CD4-positive, alpha-beta T cell (primary cell): Measurements from ENCODE around the gene PIEZO1. TPM values are rescaled to one million over a fixed set of nuclear protein-coding genes. Genes with fewer than 3 reads are reported as not detected.

Experiments
- ATAC-seq: fragments of 200-7000 bp; cut with Tn5 transposase; one replicate; pipeline ENCODE4 v1.10.0; 2022; ENCODE audit warnings: mild to moderate bottlenecking; ENCODE audit not compliant: poor library complexity
- CTCF ChIA-PET: fragments of 350-600 bp; sonication (Branson Sonifier 250); formaldehyde crosslinking; loops from one replicate; lab custom pipeline; 2021; ENCODE audit warnings: antibody characterized with exemption, inconsistent platforms; lab: Charles Lee
- POLR2A ChIA-PET: fragments of 350-600 bp; sonication (Branson Sonifier 250); formaldehyde crosslinking; loops from one replicate; lab custom pipeline; 2021; ENCODE audit warnings: antibody characterized with exemption, inconsistent platforms; lab: Charles Lee
- DNase-seq, 14 experiments: peaks; one replicate each; pipeline ENCODE4 v3.0.0-alpha.2; 2013 to 2020; ENCODE audit warnings: mixed read lengths in 2 of 14
- H3K27ac ChIP-seq, 2 donors: one replicate each; pipeline versions ENCODE4 v1.5.1 to v1.7.0; 2013; ENCODE audit warnings: low read length in 2 of 2, low read depth in 1 of 2, mild to moderate bottlenecking in 1 of 2
- H3K27me3 ChIP-seq, 2 experiments: 1 replicate in 1 of 2; 2 replicates in 1 of 2; pipeline versions ENCODE4 v1.6.1 to v1.7.0; 2013; ENCODE audit warnings: low read length in 2 of 2, control low read depth in 1 of 2, mild to moderate bottlenecking in 1 of 2, moderate library complexity in 1 of 2; ENCODE audit not compliant: insufficient read depth in 2 of 2, control insufficient read depth in 1 of 2
- H3K36me3 ChIP-seq: one replicate; pipeline ENCODE4 v1.6.1; 2013; ENCODE audit warnings: low read length, control low read depth; ENCODE audit not compliant: insufficient read depth
- H3K4me1 ChIP-seq: one replicate; pipeline ENCODE4 v1.6.1; 2013; ENCODE audit warnings: low read length, control low read depth; ENCODE audit not compliant: insufficient read depth
- H3K4me3 ChIP-seq: one replicate; pipeline ENCODE4 v1.5.1; 2013; ENCODE audit warnings: mild to moderate bottlenecking, low read length, moderate library complexity
- H3K9me3 ChIP-seq, 2 experiments: 1 replicate in 1 of 2; 2 replicates in 1 of 2; pipeline versions ENCODE4 v1.6.1 to v1.7.0; 2013; ENCODE audit warnings: low read length in 2 of 2, mild to moderate bottlenecking in 2 of 2, control low read depth in 1 of 2, moderate library complexity in 1 of 2; ENCODE audit not compliant: control insufficient read depth in 1 of 2, insufficient read depth in 1 of 2
- H3K27ac Mint-ChIP-seq: one replicate; pipeline ENCODE4 v1.8.0; 2020; ENCODE audit warnings: mixed read lengths
- H3K27me3 Mint-ChIP-seq: one replicate; pipeline ENCODE4 v1.8.0; 2021; ENCODE audit warnings: mixed read lengths
- H3K36me3 Mint-ChIP-seq: one replicate; pipeline ENCODE4 v1.8.0; 2021; ENCODE audit warnings: low read depth, mixed read lengths
- H3K4me1 Mint-ChIP-seq: one replicate; pipeline ENCODE4 v1.8.0; 2021; ENCODE audit warnings: low read depth, mixed read lengths
- H3K4me3 Mint-ChIP-seq: one replicate; pipeline ENCODE4 v1.8.0; 2020; ENCODE audit warnings: mild to moderate bottlenecking, mixed read lengths
- H3K9me3 Mint-ChIP-seq: one replicate; pipeline ENCODE4 v1.8.0; 2020; ENCODE audit warnings: mixed read lengths
- intact Hi-C, 2 experiments: fragments of 100-400 bp; cut with DNase I in 1 of 2; cut with micrococcal nuclease in 1 of 2; formaldehyde crosslinking; loops; one replicate each; pipeline versions ENCODE4 v1.15.1 to v1.9.0; 2023 to 2025; cut with DNase I, micrococcal nuclease
- total RNA-seq, 174 experiments: library from RNA in 2 of 174; stranded (reverse) in 2 of 174; gene quantifications; one replicate each; pipeline ENCODE4 v1.2.3 and lab custom pipeline; 2021 to 2026
- TF ChIP-seq, protein P1 (sequence below): fragments of 200-600 bp; IDR thresholded peaks from one replicate; pipeline ENCODE4 v1.8.0; 2022; ENCODE audit warnings: antibody characterized with exemption, mild to moderate bottlenecking

PIEZO1 gene
- total RNA-seq, 2 experiments from 2014 or later = 142 to 146 TPM

DNA sequence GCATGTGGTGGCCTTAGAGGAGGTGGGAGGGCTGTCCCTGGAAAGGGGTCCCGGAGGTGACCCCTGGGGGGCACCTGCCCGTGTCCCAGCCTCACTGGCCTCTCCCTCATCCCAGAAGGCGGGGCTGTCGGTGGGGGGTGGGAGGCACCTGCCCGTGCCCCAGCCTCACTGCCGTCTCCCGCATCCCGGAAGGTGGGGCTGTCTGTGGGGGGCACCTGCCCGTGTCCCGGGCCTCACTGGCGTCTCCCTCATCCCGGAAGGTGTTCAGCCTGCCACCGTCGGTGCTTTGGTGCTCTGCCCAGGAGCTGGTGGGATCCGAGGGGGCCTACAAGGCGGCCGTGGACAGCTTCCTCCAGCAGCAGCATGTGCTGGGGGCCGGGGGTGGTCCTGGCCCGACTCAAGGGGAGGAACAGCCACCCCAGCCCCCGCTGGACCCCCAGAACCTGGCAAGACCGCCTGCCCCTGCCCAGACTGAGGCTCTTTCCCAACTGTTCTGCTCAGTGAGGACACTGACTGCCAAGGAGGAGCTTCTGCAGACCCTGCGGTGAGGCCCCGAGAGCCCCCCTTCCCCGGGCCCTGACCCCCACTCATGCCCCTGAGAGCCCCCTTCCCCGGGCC is 72.5 kb downstream of the PIEZO1 start:
- TF ChIP-seq, protein P1, sequence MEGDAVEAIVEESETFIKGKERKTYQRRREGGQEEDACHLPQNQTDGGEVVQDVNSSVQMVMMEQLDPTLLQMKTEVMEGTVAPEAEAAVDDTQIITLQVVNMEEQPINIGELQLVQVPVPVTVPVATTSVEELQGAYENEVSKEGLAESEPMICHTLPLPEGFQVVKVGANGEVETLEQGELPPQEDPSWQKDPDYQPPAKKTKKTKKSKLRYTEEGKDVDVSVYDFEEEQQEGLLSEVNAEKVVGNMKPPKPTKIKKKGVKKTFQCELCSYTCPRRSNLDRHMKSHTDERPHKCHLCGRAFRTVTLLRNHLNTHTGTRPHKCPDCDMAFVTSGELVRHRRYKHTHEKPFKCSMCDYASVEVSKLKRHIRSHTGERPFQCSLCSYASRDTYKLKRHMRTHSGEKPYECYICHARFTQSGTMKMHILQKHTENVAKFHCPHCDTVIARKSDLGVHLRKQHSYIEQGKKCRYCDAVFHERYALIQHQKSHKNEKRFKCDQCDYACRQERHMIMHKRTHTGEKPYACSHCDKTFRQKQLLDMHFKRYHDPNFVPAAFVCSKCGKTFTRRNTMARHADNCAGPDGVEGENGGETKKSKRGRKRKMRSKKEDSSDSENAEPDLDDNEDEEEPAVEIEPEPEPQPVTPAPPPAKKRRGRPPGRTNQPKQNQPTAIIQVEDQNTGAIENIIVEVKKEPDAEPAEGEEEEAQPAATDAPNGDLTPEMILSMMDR = no peak
- POLR2A ChIA-PET = no interaction called here
- CTCF ChIA-PET = no interaction called here
- Mint-ChIP-seq H3K4me1 (peaks cover 5% of the 10 kb centered on the region), H3K27ac (no peak overlapping the region), H3K27me3 (no peaks in the 10 kb centered on the region), H3K36me3 (peaks cover 13% of the 10 kb centered on the region), H3K9me3 (no peaks in the 10 kb centered on the region), H3K4me3 (no peak overlapping the region)
- ATAC-seq (no peak), DNase-seq (no peak)
- peaks cover 45% of the 10 kb centered on the region for H3K36me3 ChIP-seq
- intact Hi-C loops = no loop called here
- no peak overlapping the region for H3K27ac ChIP-seq
- no peak overlapping the region for H3K4me3 ChIP-seq
- peaks cover 6% of the 10 kb centered on the region for H3K4me1 ChIP-seq
- no peaks in the 10 kb centered on the region for H3K9me3 ChIP-seq
- H3K27me3 ChIP-seq = no peaks in the 10 kb centered on the region

DNA sequence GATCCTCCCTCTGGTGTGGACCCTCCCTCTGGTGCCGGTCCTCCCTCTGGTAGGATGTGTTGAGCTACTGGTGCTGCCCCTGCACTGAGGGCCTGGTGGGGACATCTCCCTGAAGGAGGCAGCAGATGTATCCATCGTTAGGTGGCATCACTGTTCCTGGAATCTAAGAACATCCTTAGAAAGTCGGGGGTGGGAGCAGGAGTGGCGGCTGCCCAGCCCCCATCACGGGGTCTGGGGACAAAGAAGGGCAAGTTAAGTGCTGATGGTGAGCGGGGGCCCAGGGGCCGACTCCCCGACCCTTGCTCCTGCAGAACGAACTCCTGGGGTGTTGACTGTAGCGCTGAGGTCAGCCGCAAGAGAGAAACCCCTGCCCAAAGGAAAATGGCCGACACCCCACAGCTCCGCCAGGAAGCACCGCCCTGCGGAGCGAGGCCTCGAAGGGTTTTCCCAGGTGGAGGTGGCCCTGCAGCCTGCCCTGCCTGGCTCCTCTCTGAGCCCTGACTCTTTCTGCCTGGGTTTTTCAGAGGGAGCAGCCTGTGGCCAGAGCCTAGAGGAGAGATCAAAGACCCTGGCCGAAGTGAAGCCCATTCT is 73.2 kb downstream of the PIEZO1 start:
- Histone ChIP-seq H3K27ac (no peak overlapping the region), H3K4me1 (peaks cover 12% of the 10 kb centered on the region), H3K27me3 (no peaks in the 10 kb centered on the region), H3K9me3 (no peaks in the 10 kb centered on the region), H3K4me3 (no peak overlapping the region), H3K36me3 (peaks cover 39% of the 10 kb centered on the region)
- H3K9me3 Mint-ChIP-seq = no peaks in the 10 kb centered on the region
- DNase-seq (no peak), ATAC-seq (no peak)
- intact Hi-C loops = no loop called here
- H3K4me3 Mint-ChIP-seq = no peak overlapping the region
- H3K4me1 Mint-ChIP-seq = peaks cover 11% of the 10 kb centered on the region
- ChIA-PET CTCF (no interaction called here), POLR2A (no interaction called here)
- no peaks in the 10 kb centered on the region for H3K27me3 Mint-ChIP-seq
- TF ChIP-seq, protein P1 = no peak
- no peak overlapping the region for H3K27ac Mint-ChIP-seq
- H3K36me3 Mint-ChIP-seq = peaks cover 10% of the 10 kb centered on the region

GRCh38 chr16:88710556-88710955 is 74.5 kb downstream of the PIEZO1 start:
- POLR2A ChIA-PET = no interaction called here
- Histone ChIP-seq H3K36me3 (peaks cover 26% of the 10 kb centered on the region), H3K27me3 (no peaks in the 10 kb centered on the region), H3K4me1 (peaks cover 16% of the 10 kb centered on the region), H3K27ac (no peak overlapping the region), H3K4me3 (no peak overlapping the region), H3K9me3 (no peaks in the 10 kb centered on the region)
- no peak for ATAC-seq
- Mint-ChIP-seq H3K4me1 (peaks cover 13% of the 10 kb centered on the region), H3K27me3 (no peaks in the 10 kb centered on the region), H3K4me3 (no peak overlapping the region), H3K36me3 (peaks cover 6% of the 10 kb centered on the region), H3K9me3 (no peaks in the 10 kb centered on the region), H3K27ac (no peak overlapping the region)
- DNase-seq = no peak
- intact Hi-C loops = no loop called here
- CTCF ChIA-PET = no interaction called here
- TF ChIP-seq, protein P1 = no peak
